GM18511 (cell line): ENCODE measurements around the gene ZNF688.
"Not testable (repeated sequence)": the region's sequence is repeated elsewhere in the genome, so short reads cannot be mapped to it uniquely, and the experiment has no call there.

Experiments
- ATAC-seq: cut with Tn5 transposase; IDR thresholded peaks from one replicate; pipeline ENCODE4 v1.9.1; 2021; ENCODE audit warnings: mild to moderate bottlenecking, moderate library complexity; ENCODE audit not compliant: unreplicated experiment

The ZNF688 gene

DNA sequence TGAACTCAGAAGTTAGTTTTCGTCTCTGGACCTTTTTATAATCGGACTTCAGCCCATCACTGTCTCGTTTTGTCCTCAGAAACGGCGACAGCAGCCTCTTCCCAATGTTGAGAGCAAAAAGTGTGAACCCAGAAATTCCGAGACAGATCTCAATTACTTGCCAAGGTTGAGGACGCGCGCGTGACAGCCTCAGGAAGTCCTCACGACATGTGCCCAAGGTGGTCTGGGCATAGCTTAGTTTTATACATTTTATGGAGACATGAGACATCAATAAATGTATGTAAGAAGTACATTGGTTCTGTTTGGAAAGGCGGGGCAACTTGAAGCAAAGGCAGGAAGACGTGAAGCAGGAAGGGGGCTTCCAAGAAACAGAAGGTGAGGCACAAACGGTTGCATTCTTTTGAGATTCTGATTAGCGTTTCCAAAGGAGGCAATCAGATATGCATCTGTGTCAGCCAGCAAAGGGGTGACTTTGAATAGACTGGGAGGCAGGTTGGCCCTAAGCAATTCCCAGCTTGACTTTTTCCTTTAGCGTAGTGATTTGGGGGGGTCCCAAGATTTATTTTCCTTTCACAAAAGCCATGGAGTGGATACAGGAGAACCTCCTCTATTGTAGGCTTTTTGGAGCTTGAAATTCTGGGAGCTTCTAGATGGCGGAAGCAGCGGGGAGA lies 36.3 kb downstream of the ZNF688 start:
- peak; percentile 20 for ATAC-seq

DNA sequence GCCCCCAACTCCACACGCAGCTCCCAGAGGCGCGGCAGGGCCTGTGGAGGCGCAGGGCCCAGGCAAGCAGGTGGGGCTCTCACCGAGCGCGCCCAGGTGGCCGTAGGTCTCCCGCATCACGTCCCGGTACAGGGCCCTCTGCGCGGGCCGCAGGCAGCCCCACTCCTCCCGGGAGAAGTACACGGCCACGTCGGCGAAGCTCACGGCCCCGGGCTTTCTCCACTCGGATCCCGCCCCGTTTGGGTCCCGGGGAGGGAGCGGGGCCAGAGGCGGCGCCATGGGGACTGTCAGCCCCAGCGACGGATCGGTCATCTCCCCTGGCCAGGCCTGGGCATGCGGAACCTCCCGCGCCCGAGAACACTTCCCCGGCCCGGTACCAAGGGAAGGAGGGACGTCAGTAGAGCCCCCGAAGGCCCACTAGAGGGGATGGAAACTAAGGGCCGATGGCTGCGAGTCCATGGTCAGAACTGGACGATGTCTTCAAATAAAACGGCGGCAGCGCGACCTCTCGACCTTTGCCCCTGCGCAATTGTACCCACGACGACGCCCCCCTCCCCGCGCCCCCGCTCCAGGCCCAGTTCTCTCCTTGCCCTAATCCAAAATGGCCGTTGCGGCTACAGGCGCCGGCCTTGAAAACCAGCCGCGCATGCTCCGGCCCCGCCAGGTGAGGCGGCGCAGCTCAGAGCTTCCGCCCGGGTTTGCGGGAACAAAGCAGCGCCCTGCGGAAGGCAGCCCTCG lies 37.0 kb downstream of the ZNF688 start, which contains the start of gene ZNF747:
ZNF747 (minus strand) TSS at position 491 of the 738 bp plus-strand sequence; CDS start at position 312, 179 bp downstream.
- peak; percentile 72 for ATAC-seq

DNA sequence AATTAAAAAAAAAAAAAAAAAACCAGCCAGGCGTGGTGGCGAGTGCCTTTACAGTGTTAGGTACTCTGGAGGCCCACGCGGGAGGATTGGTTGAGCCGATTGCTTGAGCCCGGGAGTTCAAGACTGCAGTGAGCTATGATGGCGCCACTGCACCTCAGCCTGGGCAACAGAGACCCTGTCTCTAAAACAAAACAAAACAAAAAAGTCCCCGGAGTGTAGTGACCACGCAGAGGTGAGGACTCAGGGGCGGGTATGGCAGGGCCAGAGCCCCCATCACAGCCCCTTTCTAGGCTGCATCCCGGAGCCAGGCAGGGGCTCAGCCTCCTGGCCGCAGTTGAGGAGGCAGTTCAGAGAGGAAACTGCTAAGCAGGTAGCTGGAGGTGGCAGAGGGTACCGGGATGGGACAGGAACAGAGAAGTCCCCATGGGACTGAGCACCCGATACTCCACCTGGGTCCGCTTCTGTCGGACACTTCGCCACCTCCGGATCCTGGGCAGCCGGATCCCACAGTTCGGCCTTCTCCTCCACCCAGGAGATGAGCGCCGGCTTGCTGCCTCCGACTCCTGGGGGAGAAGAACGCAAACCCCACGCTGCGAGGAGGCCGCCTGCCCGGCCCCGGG lies 37.7 kb downstream of the ZNF688 start:
- peak; percentile 17 for ATAC-seq

DNA sequence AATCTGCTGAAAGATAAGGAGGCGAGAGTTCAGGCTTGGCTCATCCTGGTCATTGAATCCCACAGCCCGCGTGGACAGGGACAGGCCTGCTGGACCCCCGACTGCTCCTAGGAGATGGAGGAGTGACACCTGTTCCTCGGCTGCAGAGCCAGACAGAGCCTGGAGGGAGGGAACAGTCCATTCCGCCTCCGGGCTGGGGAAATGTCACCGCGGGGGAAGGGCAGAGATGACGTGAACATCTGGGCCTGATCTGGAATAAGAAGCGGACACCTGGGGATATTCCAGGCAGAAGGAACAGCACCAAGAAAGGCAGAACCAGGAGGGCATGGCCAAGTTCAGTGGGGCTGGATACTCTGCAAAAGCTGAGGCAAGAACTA lies 38.4 kb downstream of the ZNF688 start:
- ATAC-seq: no peak

DNA sequence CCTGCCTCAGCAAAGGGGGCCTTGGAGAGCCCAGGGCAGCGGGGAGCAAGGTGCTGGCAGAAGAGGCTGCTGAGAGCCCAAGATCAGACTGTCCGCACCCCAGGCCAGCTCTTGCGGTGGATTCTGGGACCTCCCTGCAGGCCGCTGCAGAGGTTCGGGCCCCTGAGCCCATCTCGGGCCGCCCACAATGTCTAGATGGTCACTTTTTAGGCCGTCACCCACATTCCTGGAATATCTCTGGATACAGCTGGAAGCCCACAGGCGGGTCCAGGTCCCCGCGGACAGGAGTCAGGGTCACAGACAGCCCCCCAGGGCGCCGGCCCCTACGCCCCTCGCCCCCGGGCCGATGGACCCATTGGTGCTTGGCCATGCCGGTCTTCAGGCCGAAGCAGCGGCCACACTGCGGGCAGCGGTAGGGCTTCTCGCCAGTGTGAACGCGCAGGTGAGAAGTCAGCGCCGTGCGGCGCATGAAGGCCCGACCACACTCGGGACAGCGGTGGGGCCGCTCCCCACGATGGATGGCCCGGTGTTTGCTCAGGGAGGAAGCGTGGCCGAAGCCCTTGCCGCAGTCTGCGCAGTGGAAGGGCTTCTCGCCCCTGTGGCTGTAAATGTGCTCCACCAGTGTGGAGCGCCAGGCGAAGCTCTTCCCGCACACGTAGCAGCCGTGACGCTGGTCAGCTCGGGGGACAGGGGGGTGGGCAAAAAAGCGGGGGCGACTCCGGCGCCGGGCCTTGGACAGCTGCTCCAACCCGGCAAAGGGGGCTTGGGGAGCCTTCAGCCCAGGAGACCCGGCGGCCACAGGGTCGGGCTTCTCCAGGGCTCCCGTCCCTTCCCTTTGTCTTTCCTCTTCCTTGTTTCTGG lies 39.0 kb downstream of the ZNF688 start:
- ATAC-seq: no peak

DNA sequence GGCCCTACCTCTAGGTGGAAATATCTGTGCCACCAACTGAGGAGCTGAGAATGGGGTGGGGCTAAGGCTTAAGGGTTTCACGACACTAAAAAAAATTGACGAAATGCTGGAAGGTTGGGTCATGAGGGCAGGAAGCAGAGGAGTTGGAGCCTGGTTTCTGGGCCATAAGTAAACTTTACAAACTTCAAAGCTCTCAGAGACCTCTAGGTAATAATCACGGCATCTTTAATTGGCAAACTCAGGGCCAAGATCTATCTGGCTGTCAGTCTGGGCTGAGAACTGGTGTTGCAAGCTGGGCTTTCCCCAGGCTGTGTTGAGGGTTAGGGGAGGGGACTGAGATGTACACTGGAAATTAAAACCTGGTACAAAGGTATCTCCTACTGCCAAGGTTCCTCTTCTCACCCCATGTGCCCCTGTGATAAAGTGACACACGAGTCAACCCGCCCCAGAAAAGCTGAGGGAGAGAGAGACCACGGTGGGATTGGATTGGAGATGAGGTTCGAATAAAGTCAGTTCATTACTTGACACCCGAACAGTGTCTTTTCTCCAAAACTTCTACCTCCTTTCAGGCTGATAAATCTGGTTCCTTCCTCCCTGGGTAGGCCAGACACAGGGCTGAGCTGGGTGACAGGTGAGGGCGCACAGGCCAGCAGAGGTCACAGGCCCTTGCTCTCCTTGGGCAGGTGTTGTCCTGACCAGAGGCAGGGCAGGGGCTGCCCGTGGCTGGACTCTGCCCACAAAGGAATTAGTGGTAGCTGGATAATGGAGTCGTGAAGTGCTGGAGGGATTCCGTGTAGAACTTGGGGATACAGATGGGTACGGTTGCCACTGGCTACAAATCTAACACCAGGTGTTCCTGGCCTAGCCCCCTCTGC lies 41.1 kb downstream of the ZNF688 start:
- no peak for ATAC-seq

DNA sequence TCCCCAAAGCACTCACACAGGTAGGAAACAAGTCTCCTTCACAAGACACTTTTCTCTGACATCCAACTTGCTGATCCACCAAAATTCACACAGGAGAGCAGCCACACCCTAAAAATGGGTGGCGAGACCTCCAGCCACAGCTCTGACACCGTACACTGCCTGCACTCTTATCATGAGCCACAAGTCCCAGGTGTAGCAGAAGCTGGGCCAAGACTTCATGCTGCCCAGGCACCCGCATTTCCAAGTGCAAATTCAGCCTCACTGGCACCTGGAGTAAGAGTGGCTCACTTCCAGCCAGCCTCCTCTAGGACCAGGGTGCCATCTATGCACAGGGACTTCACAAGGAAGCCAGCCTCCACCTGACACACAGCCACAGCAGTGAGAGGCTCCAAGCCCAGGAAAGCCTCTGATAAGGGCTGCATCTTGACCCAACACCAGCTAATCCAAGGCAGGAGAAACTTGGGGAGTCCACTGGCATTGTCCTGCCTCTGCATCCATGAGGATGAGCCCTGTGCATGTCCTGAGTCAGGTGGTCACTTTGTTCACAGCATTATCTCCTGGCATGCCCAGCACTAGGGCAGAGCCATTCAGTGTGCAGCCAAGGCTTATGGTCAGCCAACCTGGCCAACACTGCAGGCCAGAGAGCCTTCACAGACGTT lies 42.6 kb downstream of the ZNF688 start:
- no peak for ATAC-seq

DNA sequence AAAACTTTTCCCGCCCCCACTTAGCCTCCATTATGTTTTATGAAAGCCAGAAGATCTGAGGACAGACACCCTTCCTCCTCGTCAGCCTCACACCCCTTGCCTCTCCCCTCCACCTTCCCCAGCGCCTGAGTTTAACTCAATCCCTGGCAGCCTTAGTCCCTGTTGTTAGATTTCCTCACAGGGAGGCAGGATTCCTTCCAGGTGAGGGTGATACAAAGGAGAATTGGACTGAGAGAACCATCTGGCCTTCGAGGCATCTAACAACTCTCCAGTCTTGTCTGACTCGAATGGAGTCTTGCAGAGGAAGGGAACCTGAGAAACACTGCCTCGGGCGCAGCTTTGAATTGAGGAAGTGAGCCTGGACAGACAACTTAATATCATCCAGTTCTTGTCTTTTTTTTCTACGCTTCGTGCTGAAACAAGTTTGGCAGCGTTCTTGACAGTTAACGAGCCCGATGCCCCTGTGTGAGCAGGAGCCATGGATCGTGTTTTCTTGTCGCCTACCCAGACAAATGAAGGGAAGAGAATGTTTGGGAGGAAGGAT lies 43.8 kb downstream of the ZNF688 start:
- no peak for ATAC-seq

DNA sequence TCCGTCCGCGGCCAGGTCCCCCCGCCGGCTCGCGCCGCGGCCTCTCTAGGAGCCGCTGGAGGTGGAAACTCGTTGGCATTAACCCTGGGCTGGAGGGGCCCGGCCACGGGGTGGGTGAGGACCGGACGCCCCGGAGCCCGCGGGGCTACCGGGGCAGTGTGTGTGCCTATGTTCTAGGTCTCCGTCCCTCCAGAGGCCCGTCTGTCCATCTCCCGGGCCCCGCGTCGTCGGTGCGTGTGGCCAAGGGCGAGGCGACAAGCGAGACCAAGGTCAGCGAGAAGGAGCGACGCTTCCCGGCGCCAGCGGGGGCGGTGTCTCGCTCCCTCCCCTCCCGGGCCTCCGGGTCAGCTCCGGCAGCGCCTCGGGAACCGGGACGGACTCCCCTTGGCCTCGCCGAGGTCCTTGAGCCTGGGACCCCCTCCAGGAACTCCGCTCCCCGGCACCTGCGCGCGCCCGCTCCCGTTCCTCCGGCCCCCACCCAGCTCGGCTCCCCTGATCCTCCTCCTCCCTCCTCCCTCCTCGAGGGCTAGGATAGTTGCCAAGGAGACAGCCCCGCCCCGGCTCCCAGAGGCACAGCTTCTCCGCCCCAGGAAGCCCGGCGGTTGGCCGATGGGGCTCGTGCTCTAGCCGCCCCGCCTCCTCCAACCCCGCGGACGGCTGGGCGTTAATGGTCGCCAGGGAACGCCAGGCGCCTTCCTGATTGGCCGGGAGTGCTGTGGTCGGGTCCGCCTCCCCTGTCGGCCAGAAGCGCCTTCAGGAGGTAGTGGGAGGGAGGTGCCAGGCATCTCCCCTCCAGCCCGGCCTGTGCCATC lies 44.5 kb downstream of the ZNF688 start:
- peak; percentile 84 for ATAC-seq

DNA sequence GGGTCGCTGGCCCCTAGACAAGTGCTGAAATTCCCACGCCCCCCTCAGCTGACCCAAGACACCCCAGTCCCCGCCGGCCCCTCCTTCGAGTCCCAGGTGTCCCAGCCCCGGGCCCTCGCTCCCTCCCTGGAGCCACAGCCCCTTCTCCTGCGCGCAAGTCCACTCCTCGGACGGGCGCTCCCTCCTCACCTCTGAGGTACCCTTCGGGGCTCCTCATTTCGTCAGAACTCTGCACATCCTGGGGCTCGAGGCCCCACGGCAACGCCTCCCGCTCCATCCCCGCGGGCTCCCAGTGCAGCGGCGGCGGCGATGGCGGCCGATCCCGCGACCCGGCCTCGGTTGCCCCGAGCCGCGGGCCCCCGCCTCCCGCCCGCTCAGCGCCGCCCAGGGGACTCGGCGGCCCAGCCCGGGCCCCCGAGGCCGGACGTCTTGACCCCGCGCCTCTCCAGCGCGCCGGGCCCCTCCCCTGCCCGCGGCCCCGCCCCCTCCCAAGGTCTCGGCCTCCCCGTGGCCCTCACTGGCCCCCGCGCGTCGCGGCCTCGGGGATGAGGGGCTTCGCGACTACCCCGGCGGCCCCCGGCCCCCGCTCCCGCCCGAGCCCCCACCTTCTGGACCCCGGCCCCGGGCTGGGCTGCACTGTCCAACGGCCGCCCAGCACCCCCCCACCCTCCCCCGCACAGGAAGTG lies 45.2 kb downstream of the ZNF688 start, which contains the start of gene ZNF768:
ZNF768 (minus strand) TSS at position 430 of the 686 bp plus-strand sequence; CDS start at position 277, 153 bp downstream.
- ATAC-seq: peak; percentile 31

DNA sequence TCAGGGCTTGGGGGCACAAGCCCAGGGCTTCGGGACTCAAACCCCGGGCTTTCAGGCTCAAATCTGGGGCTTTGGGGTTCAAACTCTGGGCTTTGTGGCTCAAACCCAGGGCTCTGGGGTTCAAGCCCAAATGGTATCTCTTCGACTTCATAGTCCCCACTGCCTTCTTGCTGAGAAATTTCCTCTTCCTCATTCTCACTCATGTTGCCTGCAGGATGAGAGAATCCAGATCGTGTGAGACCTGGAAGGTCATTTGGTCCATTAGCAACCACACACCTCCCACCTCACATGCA lies 45.7 kb downstream of the ZNF688 start:
- no peak for ATAC-seq

DNA sequence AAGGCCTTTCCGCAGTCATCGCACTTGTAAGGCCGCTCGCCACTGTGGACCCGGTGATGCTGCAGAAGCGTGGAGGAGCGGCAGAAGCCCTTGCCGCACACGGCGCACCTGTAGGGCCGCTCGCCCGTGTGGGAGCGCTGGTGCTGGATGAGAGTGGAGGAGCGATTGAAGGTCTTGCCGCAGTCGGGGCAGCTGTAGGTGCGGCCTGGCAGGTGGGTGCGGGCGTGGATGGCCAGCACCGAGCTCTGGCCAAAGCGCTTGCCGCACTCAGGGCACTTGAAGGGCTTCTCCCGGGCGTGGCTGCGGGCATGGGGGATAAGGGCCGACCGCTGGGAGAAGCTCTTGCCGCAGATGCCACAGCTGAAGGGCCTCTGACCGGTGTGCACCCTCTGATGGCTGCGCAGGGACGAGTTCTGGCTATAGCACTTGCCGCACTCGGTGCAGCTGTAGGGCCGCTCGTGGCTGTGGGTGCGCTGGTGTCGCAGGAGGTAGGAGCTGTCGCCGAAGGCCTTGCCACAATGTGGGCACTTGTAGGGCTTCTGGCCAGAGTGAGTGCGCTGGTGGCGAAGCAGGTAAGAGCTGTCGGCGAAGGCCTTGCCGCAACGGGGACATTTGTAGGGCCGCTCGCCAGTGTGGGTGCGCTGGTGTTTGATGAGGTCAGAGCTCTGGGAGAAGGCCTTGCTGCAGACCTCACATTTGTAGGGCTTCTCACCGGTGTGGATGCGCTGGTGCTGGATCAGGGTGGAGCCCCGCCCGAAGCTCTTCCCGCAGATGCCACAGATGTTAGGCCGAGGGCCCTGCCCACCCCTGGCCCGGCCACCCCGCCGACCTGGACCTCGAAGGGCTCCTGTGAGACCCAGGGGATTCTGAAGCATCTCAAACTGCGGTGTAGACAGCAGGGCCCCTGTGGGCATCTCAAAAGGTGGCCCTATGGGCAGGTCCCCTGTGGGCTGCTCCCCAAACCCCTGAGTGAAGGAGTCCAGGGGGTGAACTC lies 46.6 kb downstream of the ZNF688 start:
- no peak for ATAC-seq

DNA sequence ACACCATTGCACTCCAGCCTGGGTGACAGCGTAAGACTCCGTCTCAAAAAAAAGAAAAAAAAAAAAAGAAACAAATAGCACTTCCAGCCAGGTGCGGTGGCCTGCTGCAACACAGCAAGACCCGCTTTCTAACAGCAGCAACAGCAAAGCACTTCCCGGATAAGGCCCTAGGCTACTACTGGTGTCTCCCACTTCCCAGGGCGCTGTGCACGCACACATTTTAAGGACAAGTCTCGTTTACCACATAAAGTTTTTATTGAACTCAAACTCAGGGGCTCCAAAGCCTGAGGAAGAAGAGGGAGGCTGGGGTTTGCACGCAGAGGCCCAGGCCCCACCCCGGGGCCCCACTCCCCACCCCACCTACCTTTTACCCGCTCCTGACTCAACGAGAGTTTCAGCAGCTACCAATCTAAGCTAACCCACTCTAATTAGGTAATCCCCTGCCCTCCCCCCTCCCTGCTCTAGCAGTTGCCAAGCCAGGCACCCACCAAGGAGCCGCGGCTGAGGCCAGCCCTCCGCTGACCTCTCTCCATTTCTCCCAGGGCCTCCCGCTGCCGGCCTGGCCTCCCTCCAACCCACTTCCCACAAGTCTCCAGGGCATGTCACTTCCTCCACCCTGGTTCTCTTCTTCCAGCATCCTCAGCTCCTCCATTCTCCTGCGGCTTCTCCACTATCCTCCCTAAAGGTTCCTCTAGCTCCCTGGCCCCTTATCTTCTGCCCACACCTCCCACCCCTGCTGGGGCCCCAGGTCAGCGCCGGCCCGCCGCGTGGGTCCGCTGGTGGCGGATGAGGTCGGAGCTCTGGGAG lies 47.5 kb downstream of the ZNF688 start:
- ATAC-seq: no peak

DNA sequence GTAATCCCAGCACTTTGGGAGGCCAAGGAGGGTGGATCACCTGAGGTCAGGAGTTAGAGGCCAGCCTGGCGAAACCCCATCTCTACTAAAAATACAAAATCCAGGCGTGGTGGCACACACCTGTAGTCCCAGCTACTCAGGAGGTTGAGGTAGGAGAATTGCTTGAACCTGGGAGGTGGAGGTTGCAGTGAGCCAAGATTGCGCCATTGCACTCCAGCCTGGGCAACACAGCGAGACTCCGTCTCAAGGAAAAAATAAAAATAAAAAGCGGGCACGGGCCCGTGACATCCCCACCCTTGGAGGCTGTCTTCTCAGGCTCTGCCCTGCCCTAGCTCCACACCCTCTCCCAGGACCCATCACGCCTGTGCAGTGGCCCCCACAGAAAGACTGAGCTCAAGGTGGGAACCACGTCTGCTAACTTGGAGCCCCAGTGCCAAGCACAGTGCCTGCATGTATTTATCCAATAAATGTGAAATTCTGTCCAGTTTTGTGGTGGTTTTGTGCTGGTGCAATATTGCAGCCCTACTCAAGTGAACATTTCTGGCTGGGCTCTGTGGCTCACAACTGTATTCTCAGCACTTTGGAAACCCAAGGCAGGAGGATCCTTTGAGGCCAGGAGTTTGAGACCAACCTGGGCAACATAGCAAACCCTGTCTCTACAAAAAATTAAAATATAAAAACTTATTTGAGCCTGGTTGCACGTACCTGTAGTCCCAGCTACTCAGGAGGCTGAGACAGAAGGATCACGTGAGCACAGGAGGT lies 48.6 kb downstream of the ZNF688 start:
- not testable (repeated sequence) for ATAC-seq
